MM.1S (cell line): ENCODE data around the gene DRG1.
A peak's percentile ranks its signal among the peaks of the same experiment; 100 is the strongest.
"Not testable (repeated sequence)": the region's sequence is repeated elsewhere in the genome, so short reads cannot be mapped to it uniquely, and the experiment has no call there.

Experiments used
- DNase-seq: peaks from one replicate; pipeline ENCODE4 v3.0.0-alpha.2; 2015
- H2AFZ ChIP-seq: fragments of 300-600 bp; sonication (generic); 2 replicates; pipeline ENCODE4 v1.6.0; 2016; ENCODE audit warnings: antibody characterized with exemption, low read length
- H3F3A ChIP-seq: fragments of 300-600 bp; sonication (generic); 2 replicates; pipeline ENCODE4 v1.6.1; 2016; ENCODE audit warnings: mild to moderate bottlenecking, antibody characterized with exemption, low read length, moderate library complexity, mixed read lengths; ENCODE audit not compliant: insufficient read depth
- H3K27ac ChIP-seq: fragments of 300-600 bp; sonication (generic); 2 replicates; pipeline ENCODE4 v1.5.1; 2016; ENCODE audit warnings: mild to moderate bottlenecking, low read length
- H3K27me3 ChIP-seq: fragments of 300-600 bp; sonication (generic); replicated peaks from 2 replicates; pipeline ENCODE4 v1.6.0; 2016; ENCODE audit warnings: low read length; ENCODE audit not compliant: insufficient read depth
- H3K36me3 ChIP-seq: fragments of 300-600 bp; sonication (generic); replicated peaks from 2 replicates; pipeline ENCODE4 v1.6.1; 2016; ENCODE audit warnings: mild to moderate bottlenecking, low read length, mixed read lengths; ENCODE audit not compliant: insufficient read depth
- H3K4me1 ChIP-seq: fragments of 300-600 bp; sonication (generic); 2 replicates; pipeline ENCODE4 v1.6.1; 2016; ENCODE audit warnings: low read length, mixed read lengths
- H3K4me2 ChIP-seq: fragments of 300-600 bp; sonication (generic); 2 replicates; pipeline ENCODE4 v1.6.0; 2016; ENCODE audit warnings: low read depth, low read length
- H3K4me3 ChIP-seq: fragments of 300-600 bp; sonication (generic); 2 replicates; pipeline ENCODE4 v1.5.1; 2016; ENCODE audit warnings: low read length, mixed read lengths
- H3K79me2 ChIP-seq: fragments of 300-600 bp; sonication (generic); 2 replicates; pipeline ENCODE4 v1.6.1; 2016; ENCODE audit warnings: mixed run types, low read length, mixed read lengths
- H3K9ac ChIP-seq: fragments of 300-600 bp; sonication (generic); 2 replicates; pipeline ENCODE4 v1.6.1; 2016; ENCODE audit warnings: low read length, mixed read lengths
- H3K9me2 ChIP-seq: fragments of 300-600 bp; sonication (generic); replicated peaks from 2 replicates; pipeline ENCODE4 v1.6.1; 2016; ENCODE audit warnings: mild to moderate bottlenecking, low read length, mixed read lengths; ENCODE audit not compliant: insufficient read depth
- H3K9me3 ChIP-seq: fragments of 300-600 bp; sonication (generic); replicated peaks from 2 replicates; pipeline ENCODE4 v1.6.1; 2016; ENCODE audit warnings: mild to moderate bottlenecking, low read length, mixed read lengths; ENCODE audit not compliant: insufficient read depth
- H4K20me1 ChIP-seq: fragments of 300-600 bp; sonication (generic); 2 replicates; pipeline ENCODE4 v1.6.1; 2016; ENCODE audit warnings: mild to moderate bottlenecking, low read length, moderate library complexity, mixed read lengths; ENCODE audit not compliant: insufficient read depth
- EZH2 ChIP-seq: fragments of 300-600 bp; sonication (generic); optimal IDR thresholded peaks from 2 replicates; pipeline ENCODE3; 2017; ENCODE audit warnings: low read depth, mild to moderate bottlenecking, antibody characterized with exemption, low read length, mixed read lengths
- EZH2phosphoT487 ChIP-seq: fragments of 300-600 bp; sonication (generic); IDR thresholded peaks from 2 replicates; pipeline ENCODE4 v1.6.1; 2018; ENCODE audit warnings: antibody characterized with exemption, low read length
- TF ChIP-seq, protein P1 (sequence below): fragments of 300-600 bp; sonication (generic); IDR thresholded peaks from 2 replicates; pipeline ENCODE4 v1.5.1; 2016; ENCODE audit warnings: antibody characterized with exemption, low read length, mixed read lengths

Gene DRG1

DNA sequence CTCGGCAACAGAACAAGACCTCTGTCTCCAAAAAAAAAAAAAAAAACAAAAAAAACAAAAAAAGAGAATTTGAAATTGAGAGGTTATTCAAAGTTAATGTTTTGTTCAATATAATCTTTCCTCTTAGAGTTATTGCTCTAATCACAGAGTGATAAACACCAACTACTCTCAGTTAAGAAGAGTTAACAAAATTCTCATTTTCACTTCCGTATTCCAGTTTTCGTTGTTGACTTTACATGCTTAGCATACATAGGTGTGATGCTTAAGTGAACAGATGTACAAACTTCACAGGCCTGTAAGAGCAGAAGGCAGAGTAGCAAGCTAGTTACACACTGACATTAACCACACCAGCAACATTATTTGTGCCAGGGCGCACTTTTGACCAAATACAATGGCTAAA lies 77.9 kb downstream of the DRG1 start:
- no peaks in the 10 kb centered on the region for H3K27me3 ChIP-seq
- peak; percentile 60 for DNase-seq
- H4K20me1 ChIP-seq, result no peaks in the 10 kb centered on the region
- no peaks in the 10 kb centered on the region for H3K9me2 ChIP-seq
- H3K36me3 ChIP-seq, result peaks cover 14% of the 10 kb centered on the region
- peaks cover 19% of the 10 kb centered on the region for H3K4me1 ChIP-seq
- no peak overlapping the region for H3K4me3 ChIP-seq
- H3K4me2 ChIP-seq, result 0 out of 2 replicates have a peak overlapping the region, but pooled peaks have one; percentile 9
- H2AFZ ChIP-seq, result no peak overlapping the region
- H3K9ac ChIP-seq, result no peak overlapping the region
- H3K27ac ChIP-seq, result peak overlapping the region; percentile 57
- TF ChIP-seq, protein P1, sequence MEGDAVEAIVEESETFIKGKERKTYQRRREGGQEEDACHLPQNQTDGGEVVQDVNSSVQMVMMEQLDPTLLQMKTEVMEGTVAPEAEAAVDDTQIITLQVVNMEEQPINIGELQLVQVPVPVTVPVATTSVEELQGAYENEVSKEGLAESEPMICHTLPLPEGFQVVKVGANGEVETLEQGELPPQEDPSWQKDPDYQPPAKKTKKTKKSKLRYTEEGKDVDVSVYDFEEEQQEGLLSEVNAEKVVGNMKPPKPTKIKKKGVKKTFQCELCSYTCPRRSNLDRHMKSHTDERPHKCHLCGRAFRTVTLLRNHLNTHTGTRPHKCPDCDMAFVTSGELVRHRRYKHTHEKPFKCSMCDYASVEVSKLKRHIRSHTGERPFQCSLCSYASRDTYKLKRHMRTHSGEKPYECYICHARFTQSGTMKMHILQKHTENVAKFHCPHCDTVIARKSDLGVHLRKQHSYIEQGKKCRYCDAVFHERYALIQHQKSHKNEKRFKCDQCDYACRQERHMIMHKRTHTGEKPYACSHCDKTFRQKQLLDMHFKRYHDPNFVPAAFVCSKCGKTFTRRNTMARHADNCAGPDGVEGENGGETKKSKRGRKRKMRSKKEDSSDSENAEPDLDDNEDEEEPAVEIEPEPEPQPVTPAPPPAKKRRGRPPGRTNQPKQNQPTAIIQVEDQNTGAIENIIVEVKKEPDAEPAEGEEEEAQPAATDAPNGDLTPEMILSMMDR, result no peak
- TF ChIP-seq EZH2phosphoT487, result no peak
- no peak for TF ChIP-seq EZH2
- peaks cover 14% of the 10 kb centered on the region for H3F3A ChIP-seq
- peaks cover 89% of the 10 kb centered on the region for H3K79me2 ChIP-seq
- H3K9me3 ChIP-seq, result no peaks in the 10 kb centered on the region

GRCh38 chr22:31481129-31481528 lies 81.7 kb downstream of the DRG1 start:
- Histone ChIP-seq H4K20me1 (no peaks in the 10 kb centered on the region), H3K36me3 (peaks cover 9% of the 10 kb centered on the region), H3K4me1 (peaks cover 19% of the 10 kb centered on the region), H2AFZ (no peak overlapping the region), H3K9ac (no peak overlapping the region), H3K9me3 (no peaks in the 10 kb centered on the region), H3K4me2 (no peak overlapping the region), H3F3A (peaks cover 14% of the 10 kb centered on the region), H3K27me3 (no peaks in the 10 kb centered on the region), H3K79me2 (peaks cover 88% of the 10 kb centered on the region), H3K27ac (no peak overlapping the region), H3K4me3 (no peak overlapping the region), H3K9me2 (no peaks in the 10 kb centered on the region)
- TF ChIP-seq EZH2, result no peak
- no peak for TF ChIP-seq EZH2phosphoT487
- DNase-seq, result no peak

GRCh38 chr22:31482470-31482869 lies 83.1 kb downstream of the DRG1 start:
- H4K20me1 ChIP-seq, H2AFZ ChIP-seq, H3F3A ChIP-seq, H3K9me2 ChIP-seq, H3K27me3 ChIP-seq, H3K4me2 ChIP-seq, H3K4me3 ChIP-seq, H3K9ac ChIP-seq, DNase-seq, H3K9me3 ChIP-seq, H3K27ac ChIP-seq: not testable (repeated sequence)
- peaks cover 13% of the 10 kb centered on the region for H3K36me3 ChIP-seq
- H3K79me2 ChIP-seq, result peaks cover 90% of the 10 kb centered on the region
- H3K4me1 ChIP-seq, result peaks cover 13% of the 10 kb centered on the region
